ENCODE data around the gene TMPRSS9.

DNA sequence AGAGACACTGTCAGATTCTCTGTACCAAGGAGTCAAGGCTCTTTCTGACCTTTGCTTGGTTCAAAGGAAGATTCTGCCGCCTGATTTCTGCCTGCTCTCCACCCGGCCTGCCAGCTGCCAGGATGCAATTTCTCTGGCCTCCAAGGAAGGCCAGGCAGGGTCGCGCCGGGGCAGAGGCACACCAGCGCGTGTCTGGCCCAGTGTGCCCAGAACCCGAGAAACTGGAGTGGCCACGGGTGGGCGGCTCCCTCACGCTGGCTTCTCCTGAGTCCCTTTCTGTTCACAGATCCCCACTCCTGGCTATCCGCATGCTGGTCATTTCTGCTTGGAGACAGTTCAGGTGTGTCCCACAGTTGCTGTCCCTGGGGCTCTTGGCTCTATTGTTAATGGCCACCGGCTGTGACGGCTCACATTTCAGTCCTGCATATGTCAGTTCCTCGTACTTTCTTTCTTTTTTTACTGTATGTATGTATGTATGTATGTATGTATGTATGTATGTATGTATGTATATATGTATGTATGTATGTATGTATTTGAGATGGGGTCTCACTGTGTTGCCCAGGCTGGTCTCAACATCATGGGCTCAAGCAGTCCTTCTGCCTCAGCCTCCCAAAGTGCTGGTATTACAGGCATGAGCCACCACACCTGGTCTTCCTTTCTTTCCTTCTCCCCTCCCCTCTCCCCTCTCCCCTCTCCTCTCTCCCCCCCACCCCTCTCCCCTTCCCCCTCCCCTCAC, 16.9 kb downstream of the TMPRSS9 start:
- TF ChIP-seq POLR2A (IDR thresholded peaks at IDR 0.05) = no peak
- TF ChIP-seq, protein P1, sequence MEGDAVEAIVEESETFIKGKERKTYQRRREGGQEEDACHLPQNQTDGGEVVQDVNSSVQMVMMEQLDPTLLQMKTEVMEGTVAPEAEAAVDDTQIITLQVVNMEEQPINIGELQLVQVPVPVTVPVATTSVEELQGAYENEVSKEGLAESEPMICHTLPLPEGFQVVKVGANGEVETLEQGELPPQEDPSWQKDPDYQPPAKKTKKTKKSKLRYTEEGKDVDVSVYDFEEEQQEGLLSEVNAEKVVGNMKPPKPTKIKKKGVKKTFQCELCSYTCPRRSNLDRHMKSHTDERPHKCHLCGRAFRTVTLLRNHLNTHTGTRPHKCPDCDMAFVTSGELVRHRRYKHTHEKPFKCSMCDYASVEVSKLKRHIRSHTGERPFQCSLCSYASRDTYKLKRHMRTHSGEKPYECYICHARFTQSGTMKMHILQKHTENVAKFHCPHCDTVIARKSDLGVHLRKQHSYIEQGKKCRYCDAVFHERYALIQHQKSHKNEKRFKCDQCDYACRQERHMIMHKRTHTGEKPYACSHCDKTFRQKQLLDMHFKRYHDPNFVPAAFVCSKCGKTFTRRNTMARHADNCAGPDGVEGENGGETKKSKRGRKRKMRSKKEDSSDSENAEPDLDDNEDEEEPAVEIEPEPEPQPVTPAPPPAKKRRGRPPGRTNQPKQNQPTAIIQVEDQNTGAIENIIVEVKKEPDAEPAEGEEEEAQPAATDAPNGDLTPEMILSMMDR (IDR thresholded peaks at IDR 0.05) = no peak

All from adrenal gland (tissue), 5 donors.